Kidney epithelial cell (primary cell): ENCODE results near the gene TET2. TPM values are rescaled to one million over a fixed set of nuclear protein-coding genes. Genes with fewer than 3 reads are reported as not detected.
A peak's percentile ranks its signal among the peaks of the same experiment; 100 is the strongest.

Source experiments
- DNase-seq: peaks from one replicate; pipeline ENCODE4 v3.0.0-alpha.2; 2010; ENCODE audit warnings: low read depth
- H3K27me3 ChIP-seq: 2 replicates; pipeline ENCODE4 v1.6.0; 2011; ENCODE audit warnings: low read length; ENCODE audit not compliant: control insufficient read depth, insufficient read depth
- H3K36me3 ChIP-seq: 2 replicates; pipeline ENCODE4 v1.5.1; 2011; ENCODE audit warnings: low read length; ENCODE audit not compliant: control insufficient read depth, insufficient read depth
- H3K4me3 ChIP-seq: 2 replicates; pipeline ENCODE4 v1.5.1; 2011; ENCODE audit warnings: low read depth, mild to moderate bottlenecking, control low read depth, low read length
- CTCF ChIP-seq: IDR thresholded peaks from 2 replicates; pipeline ENCODE4 v1.5.1; 2011; ENCODE audit warnings: mild to moderate bottlenecking, moderate library complexity, low read length, control low read depth, inconsistent platforms; ENCODE audit not compliant: insufficient read depth, poor library complexity, severe bottlenecking
- total RNA-seq: library from RNA; depleted of rRNA; stranded (reverse); fragments of >200 nt; gene quantifications from 2 replicates; pipeline ENCODE4 v1.2.3, GENCODE V29; 2015

Gene TET2
- total RNA-seq, 1 donor from 2014 or later, result 10.4 TPM

GRCh38 chr4:105193536-105193935 is 46.9 kb downstream of the TET2 start:
- H3K36me3 ChIP-seq, result no peaks in the 10 kb centered on the region
- no peak for TF ChIP-seq CTCF
- H3K4me3 ChIP-seq, result no peak overlapping the region
- H3K27me3 ChIP-seq, result no peaks in the 10 kb centered on the region
- DNase-seq, result no peak

DNA sequence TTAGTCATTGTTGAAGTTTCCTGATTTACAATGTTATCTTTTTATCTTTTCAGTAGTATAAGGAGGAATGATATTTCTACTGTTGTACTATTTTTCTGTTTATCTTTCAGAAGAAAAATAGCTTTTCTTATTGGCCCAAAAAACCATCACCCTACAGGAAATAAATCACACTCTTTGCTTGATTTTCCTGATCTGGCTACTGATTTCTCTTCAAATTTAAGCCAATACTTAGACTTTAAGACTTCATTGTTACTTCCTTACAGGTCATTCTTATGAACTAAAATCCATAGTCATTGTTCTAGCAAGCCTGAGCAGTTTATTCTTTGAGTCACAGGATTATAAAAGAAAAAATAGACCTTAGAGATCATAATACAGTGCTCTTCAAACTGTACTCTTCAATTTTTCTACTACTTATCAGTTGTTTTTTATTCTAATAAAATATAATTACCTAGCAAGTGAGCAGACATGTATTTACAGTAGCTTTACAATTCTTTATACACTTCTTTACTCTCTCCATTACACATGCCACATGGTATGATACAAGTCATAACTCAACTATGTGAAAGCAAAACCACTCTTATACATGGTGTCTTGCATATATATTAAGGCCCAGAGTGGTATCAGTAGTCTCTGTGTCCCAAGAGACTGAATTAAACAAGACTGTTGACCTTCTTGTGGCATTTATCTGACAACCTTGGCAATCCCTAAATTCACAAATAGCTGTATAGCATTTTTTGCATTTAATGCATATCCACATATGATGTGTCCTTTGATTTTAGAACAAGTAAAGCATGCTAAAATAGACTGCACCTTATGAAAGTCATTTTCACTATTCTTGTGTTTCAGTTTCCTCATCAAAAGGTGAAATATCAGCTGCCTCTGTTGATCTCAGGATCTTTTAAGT is 47.9 kb downstream of the TET2 start:
- no peak for TF ChIP-seq CTCF
- H3K4me3 ChIP-seq, result no peak overlapping the region
- no peaks in the 10 kb centered on the region for H3K27me3 ChIP-seq
- H3K36me3 ChIP-seq, result no peaks in the 10 kb centered on the region
- DNase-seq, result no peak

- no peak for DNase-seq
- Histone ChIP-seq H3K36me3 (no peaks in the 10 kb centered on the region), H3K4me3 (no peak overlapping the region), H3K27me3 (no peaks in the 10 kb centered on the region)
- TF ChIP-seq CTCF, result peak; percentile 36
Measured at GRCh38 chr4:105196523-105197145, 50.0 kb downstream of the TET2 start.

- no peaks in the 10 kb centered on the region for H3K36me3 ChIP-seq
- no peak for TF ChIP-seq CTCF
- no peak overlapping the region for H3K4me3 ChIP-seq
- no peaks in the 10 kb centered on the region for H3K27me3 ChIP-seq
- DNase-seq, result no peak
Measured at GRCh38 chr4:105197777-105198176, 51.1 kb downstream of the TET2 start.

- H3K4me3 ChIP-seq, result no peak overlapping the region
- H3K36me3 ChIP-seq, result no peaks in the 10 kb centered on the region
- no peak for TF ChIP-seq CTCF
- DNase-seq, result no peak
- H3K27me3 ChIP-seq, result no peaks in the 10 kb centered on the region
Measured at GRCh38 chr4:105198541-105198940, 51.9 kb downstream of the TET2 start.
